OCI-M1 (cell line): Measurements from ENCODE around the gene TNN.
A peak's percentile ranks its signal among the peaks of the same experiment; 100 is the strongest.
"Not testable (repeated sequence)": the region's sequence is repeated elsewhere in the genome, so short reads cannot be mapped to it uniquely, and the experiment has no call there.

Experiments
- DNase-seq: peaks from one replicate; lab custom pipeline; 2025; lab: John Stamatoyannopoulos, UW

Gene TNN

DNA sequence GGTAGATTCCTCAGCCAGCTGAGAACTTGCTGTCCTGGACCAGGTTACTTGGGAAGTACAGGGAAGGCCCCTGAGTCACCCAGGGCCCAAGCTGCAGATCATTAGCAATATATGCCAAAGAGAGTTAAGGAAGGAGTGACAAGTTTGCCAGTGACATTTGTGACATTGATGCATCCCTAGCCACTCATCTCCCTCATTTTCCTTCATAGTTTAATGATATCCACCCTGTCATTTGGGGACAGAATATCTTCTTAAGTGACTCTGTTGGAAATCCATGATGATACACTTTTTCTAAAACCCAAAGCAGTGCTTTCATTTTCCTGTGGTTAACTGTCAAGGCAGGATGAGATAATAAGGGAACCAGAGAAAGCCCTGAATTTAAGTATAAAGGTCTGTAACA is 3.2 kb downstream of the TNN start:
- no peak for DNase-seq

DNA sequence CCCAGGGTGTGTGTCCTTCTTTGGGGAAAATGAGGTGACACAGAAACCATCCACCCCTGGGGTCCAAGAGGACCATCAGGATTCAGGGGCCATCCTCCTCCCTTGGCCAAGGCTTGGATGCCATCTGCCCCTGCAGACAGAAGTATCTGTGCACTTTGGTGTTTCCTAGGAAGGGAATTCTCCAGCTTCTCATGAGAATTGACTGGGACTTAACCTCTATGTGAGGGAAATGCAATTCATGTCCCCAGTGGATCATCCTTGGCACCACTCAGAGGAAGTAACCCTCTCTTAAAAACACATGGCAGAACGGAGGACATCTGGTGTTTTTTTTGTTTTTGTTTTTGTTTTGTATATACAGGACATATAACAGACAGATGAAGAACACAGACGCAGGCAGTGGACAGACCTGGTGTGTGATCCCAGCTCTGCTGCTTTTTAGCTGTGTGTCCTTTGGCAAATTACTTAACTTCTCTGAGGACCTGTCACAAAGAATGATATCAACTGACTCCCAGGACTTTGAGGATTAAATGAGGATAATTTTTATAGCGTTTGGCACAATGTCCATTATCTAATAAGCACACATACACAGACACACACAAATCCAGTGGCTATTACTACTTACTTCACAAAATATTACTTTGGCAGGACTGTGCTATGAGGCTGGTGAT is 3.8 kb downstream of the TNN start:
- DNase-seq = no peak

DNA sequence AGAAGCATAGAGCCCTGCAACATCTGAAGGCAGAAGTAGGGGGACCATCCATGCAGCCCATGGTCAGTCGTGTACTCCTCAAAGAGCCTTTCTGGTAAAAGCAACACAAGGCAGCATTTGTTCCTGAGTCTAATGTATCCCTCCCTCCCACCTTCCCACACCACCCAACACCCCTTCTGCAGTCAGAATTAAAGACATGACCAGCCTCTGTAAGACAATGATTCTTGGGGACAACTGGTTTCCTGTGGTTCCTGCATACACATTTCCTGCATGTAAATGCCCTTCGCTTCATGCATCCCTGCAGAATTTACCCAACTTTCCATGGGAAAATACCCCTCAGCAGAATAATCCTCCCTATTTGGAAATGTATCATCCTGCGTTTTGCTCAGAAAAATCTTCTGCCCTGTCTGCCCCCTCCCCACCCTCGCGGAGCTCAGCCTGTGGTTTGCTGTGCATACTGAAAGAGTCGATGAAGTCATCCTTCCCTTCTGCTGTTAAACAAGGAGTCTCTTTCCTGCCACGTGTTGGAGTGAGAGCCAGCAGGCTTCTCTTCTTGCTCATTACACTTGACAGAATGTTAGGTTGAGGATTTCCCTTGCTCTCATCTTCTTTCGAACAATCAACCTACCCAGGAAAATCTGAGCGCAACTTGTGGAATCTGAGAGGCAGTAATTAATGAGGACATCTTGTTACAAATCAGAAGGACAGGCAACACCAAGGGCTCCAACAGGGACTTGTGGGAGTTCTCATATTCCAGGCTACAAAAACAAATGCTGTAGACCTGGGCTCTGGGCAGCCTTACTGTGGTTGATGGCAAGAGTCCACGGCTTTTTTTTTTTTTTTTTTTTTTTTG is 4.7 kb downstream of the TNN start:
- DNase-seq = peak; percentile 67

DNA sequence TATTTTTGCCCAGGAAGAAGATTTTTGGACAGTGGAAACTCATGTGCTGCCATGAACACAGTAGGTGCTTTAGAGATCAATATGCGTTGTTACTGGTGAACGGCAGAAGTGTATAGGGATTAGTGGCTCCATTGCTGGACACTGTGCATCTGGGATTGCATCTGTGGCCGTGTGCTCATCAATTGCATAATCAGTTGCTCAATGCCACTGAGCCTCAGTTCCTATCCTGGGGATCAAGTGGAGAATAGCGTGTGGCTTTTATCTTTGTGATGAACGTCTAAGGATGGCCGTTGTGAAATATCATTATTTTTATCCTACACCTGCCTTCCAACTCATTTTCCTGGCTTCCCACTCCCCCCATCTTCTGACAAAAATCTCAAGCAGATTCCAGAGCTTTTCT is 5.4 kb downstream of the TNN start:
- DNase-seq = peak; percentile 15

DNA sequence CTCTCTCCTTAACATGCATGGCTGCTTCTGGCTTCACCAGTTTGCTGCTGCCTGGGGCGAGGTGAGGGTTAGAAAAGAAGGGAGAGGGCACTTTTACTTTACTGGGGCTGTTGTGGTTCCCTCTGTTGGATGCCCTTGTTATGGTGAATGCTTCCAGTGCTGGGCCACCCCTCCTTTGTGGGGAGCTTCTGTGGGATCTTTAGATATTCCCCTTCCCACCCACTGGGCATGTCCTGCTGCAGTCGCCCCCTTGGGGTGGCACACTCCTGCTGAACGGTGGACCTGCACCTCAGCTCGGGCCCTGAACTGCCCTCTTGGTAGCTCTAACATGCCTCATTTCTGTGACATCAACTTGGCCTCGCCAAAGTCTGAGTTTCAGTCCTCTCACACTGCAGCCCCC is 6.0 kb downstream of the TNN start:
- no peak for DNase-seq

DNA sequence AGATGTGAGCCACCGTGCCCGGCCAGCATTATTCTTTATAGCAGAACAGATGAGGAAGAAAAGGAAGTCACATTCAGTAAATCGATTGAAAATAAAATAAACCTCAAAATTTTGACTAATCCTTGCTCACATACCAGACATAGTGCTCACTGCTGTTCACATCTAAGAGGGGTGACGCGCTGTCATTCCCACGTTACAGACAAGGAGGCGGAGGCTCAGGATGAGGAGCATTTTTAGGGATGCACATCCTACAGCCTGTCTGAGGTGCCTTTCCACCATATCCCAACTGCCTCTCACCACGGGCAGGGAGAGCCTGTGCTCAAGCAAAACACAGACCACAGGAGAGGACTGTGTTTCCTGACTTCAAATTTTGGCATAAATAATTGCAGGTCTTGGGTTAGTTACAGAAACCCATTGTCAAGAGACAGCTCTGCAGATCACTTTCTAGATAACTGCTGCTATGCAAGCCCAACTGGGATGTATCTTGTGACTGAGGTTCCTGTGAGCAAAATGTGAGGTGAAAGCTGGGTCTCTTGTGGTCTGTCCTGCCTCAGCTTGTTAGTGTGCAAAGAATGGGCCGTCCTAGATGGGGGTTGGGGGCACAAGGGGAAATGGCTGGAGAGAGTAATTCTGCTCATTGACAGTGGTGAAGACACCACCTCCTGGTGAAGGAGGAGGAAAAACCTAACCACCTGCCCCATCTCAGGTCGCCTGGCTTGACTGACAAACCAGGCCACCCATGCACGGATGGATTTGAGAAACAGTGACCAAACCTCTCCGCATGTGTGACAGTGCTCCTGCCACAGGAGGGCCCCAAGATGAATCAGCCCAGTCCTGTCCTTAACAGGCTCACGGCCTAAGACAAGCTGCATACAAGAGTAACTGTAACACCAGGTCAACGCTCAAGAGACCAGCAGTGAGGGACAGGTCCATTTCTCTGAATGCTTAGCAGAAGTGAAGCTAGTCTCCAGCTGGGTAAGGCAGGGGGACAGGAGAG is 8.2 kb downstream of the TNN start:
- DNase-seq = no peak

DNA sequence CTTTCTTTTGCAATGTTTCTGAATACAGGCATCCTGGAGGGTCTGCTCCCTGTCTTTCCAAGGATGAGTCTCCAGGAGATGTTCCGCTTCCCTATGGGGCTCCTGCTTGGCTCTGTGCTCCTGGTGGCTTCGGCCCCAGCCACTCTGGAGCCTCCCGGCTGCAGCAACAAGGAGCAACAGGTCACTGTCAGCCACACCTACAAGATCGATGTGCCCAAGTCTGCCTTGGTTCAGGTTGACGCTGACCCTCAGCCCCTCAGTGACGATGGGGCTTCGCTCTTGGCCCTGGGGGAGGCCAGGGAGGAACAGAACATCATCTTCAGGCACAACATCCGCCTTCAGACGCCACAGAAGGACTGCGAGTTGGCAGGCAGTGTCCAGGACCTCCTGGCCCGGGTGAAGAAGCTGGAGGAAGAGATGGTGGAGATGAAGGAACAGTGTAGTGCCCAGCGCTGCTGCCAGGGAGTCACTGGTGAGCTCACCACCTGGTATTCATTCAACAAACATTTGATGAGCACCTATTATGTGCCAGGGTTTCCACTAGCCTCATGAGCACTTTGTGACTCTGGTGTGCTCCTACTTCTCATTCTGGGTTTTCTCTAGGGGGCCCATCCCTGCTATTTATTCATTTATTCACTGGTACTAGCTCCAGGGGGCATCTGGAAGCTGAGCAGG is 9.9 kb downstream of the TNN start:
- no peak for DNase-seq

DNA sequence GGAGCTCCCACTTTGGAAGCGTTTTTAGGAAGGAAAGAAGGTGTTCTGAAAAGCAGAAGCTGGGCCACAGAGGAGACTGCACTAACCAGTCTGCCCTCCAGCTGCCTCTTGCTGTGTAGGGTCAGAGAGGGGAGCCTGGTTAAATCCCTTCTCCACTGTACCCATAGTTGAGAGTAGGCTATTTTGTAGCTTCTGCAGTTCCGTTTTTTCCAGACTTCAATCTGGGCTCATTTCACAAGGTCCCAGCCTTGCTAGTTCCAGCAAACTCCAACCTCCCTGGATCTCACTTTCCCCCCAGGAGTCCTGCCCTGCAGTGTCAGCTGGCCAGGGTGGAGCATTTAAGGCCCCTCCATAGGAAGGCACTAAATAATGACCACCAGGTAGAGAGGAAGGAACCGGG is 11.0 kb downstream of the TNN start:
- no peak for DNase-seq

DNA sequence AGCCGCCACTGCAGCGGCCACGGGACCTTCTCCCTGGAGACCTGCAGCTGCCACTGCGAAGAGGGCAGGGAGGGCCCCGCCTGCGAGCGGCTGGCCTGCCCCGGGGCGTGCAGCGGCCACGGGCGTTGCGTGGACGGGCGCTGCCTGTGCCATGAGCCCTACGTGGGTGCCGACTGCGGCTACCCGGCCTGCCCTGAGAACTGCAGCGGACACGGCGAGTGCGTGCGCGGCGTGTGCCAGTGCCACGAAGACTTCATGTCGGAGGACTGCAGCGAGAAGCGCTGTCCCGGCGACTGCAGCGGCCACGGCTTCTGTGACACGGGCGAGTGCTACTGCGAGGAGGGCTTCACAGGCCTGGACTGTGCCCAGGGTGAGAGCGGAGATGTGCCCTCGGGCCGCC is 11.7 kb downstream of the TNN start:
- DNase-seq = no peak

DNA sequence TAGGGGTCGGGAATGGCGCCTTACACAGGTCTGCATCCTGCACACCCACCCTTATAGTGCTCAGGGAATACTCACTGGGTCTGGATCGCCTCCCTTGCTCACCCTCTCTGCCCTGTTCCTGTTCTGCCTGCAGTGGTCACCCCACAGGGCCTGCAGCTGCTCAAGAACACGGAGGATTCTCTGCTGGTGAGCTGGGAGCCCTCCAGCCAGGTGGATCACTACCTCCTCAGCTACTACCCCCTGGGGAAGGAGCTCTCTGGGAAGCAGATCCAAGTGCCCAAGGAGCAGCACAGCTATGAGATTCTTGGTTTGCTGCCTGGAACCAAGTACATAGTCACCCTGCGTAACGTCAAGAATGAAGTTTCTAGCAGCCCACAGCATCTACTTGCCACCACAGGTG is 12.4 kb downstream of the TNN start:
- no peak for DNase-seq

DNA sequence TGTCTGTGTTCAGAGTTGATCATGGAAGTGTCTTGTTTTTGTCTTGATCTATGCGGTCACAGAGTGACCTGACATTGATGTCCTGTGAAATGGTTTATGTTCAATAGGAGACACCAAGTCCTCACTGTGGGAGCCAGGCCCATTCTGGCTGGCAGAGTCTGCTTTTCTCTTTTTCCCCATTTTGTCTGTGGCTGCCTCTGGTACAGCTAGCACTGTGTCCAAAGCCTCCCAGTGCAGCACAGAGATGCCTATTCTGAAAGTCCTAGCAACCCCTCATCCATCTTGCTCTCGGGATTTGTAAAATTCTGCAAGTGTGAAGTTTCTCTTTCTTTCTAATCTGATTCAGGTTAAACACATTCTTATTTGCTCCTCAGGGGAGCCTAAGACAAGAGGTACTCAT is 14.3 kb downstream of the TNN start:
- DNase-seq = no peak

DNA sequence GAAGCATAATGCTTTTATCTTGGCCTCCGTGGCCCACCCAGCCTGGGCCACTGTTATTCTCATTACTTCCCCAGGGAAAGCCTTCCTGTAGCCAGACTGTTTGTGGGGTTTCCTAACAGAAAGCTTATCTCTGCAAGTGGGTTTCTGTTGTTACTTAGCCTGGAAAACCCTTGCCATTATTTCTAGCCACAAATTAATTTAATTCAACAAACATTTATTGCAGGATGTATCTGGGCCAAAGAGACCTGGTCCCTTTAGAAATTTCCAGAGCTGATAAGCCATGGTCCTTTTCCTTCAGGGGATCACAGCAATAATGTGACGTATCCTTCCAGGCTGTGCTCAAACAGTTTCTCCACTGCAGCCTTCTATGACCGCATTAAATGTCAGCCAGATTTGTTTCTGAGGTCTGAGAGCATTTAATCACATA is 20.9 kb downstream of the TNN start:
- DNase-seq = no peak

DNA sequence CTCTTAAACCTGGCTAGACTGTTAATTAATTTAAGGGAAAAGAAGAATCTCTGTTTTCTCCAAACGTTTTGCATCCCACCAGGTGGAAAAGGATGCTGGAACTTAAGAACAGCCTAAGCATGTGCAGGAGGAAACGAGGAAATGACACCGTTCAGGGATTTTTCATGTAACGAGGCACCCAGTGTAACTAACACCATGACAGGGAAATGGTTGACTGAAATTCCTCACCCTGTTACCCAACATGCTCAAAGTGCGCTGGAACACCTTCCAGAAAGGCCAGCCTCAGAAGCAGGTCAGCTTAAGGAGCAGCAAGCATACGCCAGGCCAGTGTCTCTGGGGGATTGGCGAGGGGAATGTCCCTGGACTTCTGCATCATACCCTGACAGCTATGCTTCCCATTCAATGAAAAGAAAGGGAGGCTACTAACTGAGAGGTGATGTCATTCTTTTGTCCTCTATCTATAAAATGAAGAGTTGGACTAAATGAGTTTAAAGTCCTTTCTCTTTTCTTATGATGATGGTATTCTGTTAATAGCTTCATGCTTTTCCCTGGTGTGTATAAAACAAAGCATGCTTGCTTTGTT is 21.6 kb downstream of the TNN start:
- no peak for DNase-seq

DNA sequence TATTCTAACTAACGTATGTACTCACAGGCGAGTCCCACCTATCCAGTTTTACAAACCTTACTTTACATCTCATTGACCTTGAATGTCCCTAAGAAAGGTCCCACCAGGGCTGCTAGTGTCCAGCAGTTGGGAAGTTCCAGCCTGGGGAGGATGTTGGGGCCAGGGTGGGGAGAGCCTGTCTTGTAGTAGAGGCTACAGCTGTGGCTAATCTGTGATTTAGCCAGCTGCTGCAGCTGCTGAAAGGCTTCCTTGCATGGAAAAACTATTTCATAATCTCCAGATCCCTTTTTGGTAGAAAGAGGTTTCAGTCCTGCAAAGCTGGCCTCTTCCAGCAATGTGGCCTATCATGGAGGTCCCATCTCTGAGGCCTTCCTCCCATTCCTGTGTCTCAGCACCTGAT is 23.1 kb downstream of the TNN start:
- no peak for DNase-seq

DNA sequence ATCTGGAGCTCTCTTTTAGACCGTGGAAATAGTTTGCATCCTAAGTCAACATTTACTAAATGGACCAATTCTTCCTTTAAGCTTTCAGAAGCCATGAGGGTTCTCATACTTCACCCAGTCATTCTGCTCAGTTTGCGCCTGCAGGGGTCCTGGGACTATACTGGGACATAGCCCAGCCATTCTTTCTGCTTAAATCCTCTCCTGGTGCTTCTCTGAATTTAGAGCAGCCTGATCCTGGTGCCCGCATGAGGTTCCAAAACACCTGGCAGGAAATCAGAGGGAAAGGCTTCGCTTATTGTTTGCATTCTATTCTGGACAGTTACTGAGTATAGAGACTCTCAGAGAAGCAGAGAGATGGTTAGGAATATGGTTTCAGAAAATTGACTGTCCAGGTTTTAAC is 27.0 kb downstream of the TNN start:
- no peak for DNase-seq

DNA sequence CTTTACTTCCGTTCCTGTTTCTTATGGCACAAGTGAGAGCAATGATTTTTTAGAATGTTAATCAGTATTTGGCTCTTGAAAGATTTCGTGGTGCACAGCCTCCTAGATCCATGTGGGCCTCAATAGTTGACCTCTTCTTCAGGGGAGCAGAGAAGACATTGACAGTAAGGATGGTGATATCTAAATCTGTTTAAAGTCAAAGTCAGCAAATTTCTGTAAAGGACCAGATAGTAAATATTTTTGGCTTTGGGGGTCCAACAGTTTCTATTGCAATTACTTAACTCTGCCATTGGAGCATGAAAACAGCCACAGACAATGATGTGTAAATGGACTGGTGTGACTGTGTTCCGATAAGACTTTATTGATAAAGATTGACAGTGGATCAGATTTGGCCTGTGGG is 27.4 kb downstream of the TNN start:
- no peak for DNase-seq

DNA sequence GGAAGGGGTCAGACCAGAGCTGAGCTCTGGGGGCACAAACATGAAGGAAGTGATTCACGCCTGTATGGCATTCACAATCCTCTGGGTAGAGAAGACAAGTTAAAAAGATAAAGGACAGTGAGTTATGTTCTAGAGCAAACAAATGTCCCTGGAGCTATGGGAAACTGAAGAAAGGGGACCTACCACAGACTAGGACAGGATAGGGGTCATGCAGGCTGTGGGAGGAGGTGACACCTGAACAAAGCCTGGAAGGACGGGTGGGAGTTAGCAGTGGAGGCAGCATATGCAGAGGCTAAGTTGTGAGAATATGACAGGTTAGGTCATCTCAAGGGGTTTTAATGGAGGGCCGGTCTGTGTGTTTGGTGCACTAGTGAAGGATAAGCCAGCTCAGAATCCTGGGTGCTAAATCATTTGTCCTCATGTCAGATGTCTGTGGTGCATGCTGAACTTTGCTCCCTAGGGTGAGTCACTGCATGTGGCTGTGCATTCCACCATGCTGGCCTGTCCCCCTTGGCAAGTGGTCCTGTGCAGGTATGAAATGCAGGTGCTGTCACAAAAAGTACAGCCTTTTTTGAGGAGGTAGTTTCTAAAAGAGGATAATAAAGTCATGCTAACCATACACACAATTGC is 28.5 kb downstream of the TNN start:
- no peak for DNase-seq

DNA sequence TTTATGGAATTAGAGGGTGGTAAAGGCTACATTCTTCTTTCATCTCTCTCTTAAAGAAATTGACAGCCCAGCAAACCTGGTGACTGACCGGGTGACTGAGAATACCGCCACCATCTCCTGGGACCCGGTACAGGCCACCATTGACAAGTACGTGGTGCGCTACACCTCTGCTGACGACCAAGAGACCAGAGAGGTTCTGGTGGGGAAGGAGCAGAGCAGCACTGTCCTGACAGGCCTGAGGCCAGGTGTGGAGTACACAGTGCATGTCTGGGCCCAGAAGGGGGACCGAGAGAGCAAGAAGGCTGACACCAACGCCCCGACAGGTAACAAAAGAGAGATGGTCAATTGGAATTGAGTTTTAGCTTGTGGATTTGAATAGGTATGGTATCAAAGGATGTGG is 29.7 kb downstream of the TNN start:
- no peak for DNase-seq

DNA sequence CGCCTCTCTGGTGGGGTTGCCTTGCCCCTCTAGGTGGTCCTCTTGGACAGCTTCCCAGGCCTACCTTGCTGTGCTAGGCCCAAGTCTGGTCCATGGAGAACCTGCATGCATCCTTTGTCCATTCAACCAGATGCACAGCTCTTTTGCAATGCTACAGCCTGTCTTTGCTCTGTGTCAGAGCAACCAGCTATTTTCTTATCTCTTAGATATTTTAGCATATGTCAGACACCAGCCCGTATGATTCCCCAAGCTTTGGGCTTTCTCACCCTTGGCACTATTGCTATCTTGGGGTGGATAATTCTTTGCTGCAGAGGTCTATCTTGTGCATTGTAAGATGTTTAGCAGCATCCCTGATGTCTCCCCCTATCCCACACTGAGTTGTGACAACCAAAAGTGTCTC is 32.3 kb downstream of the TNN start:
- DNase-seq = no peak

DNA sequence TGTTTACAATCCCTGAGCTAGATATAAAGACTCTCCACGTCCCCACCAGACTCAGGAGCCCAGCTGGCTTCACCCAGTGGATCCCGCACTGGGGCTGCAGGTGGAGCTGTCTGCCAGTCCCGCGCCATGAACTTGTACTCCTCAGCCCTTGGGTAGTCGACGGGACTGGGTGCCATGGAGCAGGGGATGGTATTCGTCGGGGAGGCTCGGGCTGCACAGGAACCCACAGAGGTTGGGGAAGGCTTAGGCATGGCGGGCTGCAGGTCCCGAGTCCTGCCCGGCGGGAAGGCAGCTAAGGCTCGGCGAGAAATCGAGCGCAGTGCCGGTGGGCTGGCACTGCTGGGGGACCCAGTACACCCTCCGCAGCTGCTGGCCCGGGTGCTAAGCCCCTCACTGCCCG is 34.5 kb downstream of the TNN start:
- DNase-seq = not testable (repeated sequence)

DNA sequence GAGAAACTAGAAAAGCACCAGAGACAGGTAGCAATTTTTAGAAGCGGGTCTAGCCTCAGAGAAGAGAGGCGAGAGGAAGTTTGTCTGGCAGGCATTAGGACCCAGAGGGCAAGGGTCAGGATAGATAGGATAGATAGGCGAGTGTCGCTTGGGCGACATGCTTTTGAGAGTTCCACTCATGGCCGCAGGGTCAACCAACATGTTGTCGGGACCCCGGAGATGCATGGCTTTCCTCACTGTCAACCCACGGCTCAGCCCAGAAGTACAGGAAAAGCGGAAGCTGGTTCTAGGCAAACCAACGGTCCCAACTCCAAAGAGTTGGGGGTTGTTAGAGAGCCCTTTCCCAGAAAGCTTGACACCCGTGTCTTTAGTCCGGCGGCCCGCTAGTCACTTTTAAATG is 38.9 kb downstream of the TNN start:
- DNase-seq = not testable (repeated sequence)
